OCI-M2 (cell line): ENCODE measurements around the gene CCDC27.
A peak's percentile ranks its signal among the peaks of the same experiment; 100 is the strongest.

ENCODE experiments used
- DNase-seq: peaks from one replicate; lab custom pipeline; 2025; ENCODE audit not compliant: unreplicated experiment; lab: John Stamatoyannopoulos, UW

Gene CCDC27

GRCh38 chr1:3750741-3751140 lies 1.5 kb upstream of the CCDC27 start:
- peak; percentile 70 for DNase-seq

GRCh38 chr1:3753656-3754454 lies 1.6 kb downstream of the CCDC27 start:
- no peak for DNase-seq

- no peak for DNase-seq
Observed at GRCh38 chr1:3756394-3756793, 4.1 kb downstream of the CCDC27 start.

- DNase-seq = no peak
Observed at GRCh38 chr1:3759164-3759563, 6.9 kb downstream of the CCDC27 start.

- DNase-seq = no peak
Observed at GRCh38 chr1:3759796-3760195, 7.5 kb downstream of the CCDC27 start.

GRCh38 chr1:3761296-3762010 lies 9.2 kb downstream of the CCDC27 start:
- no peak for DNase-seq

- no peak for DNase-seq
Observed at GRCh38 chr1:3762151-3762872, 10.1 kb downstream of the CCDC27 start.

GRCh38 chr1:3762873-3763228 lies 10.6 kb downstream of the CCDC27 start:
- DNase-seq = no peak

GRCh38 chr1:3763351-3764125 lies 11.3 kb downstream of the CCDC27 start:
- DNase-seq = no peak

- DNase-seq = no peak
Observed at GRCh38 chr1:3767328-3767925, 15.2 kb downstream of the CCDC27 start.

GRCh38 chr1:3768811-3769390 lies 16.7 kb downstream of the CCDC27 start:
- DNase-seq = no peak

GRCh38 chr1:3770047-3770765 lies 18.0 kb downstream of the CCDC27 start:
- DNase-seq = no peak

- no peak for DNase-seq
Observed at GRCh38 chr1:3771108-3772026, 19.1 kb downstream of the CCDC27 start.

- no peak for DNase-seq
Observed at GRCh38 chr1:3772027-3772714, 19.9 kb downstream of the CCDC27 start.

GRCh38 chr1:3772715-3773571 lies 20.7 kb downstream of the CCDC27 start, which contains the start of gene SMIM1:
Gene SMIM1, plus strand, starts transcription at chr1:3772749. Its CDS starts 2,625 bp downstream, at chr1:3775374.
- DNase-seq = no peak

- no peak for DNase-seq
Observed at GRCh38 chr1:3773572-3774275, 21.5 kb downstream of the CCDC27 start.
